GM12878 (cell line): ENCODE results near the gene CHCHD6. TPM values are rescaled to one million over a fixed set of nuclear protein-coding genes. Genes with fewer than 3 reads are reported as not detected.

Source experiments
- ATAC-seq: fragments of 200-7000 bp; cut with Tn5 transposase; 3 replicates; pipeline ENCODE4 v1.9.1; 2020; ENCODE audit warnings: mild to moderate bottlenecking, moderate library complexity
- BruUV-seq: library from RNA; stranded (reverse); fragments of 400-500 nt; replicated peaks from 2 replicates; lab custom pipeline; 2021; lab: Mats Ljungman, UMichigan
- CTCF ChIA-PET: fragments of 300-600 bp; sonication (Branson Sonifier 250); formaldehyde crosslinking; extraction: SDS; loops from one replicate; lab custom pipeline; 2021; ENCODE audit warnings: inconsistent platforms; lab: Yijun Ruan, JAX
- POLR2A ChIA-PET: fragments of 350-600 bp; formaldehyde crosslinking; extraction: SDS; loops from one replicate; lab custom pipeline; 2021; ENCODE audit warnings: inconsistent platforms; lab: Charles Lee
- RAD21 ChIA-PET: fragments of 300-600 bp; sonication (Branson Sonifier 250); formaldehyde crosslinking; loops from one replicate; lab custom pipeline; 2023; ENCODE audit warnings: antibody characterized with exemption; ENCODE audit not compliant: unreplicated experiment; lab: Charles Lee
- SMC1A ChIA-PET: fragments of 300-600 bp; sonication (Branson Sonifier 250); formaldehyde crosslinking; loops from one replicate; lab custom pipeline; 2023; ENCODE audit not compliant: unreplicated experiment, uncharacterized antibody; lab: Charles Lee
- DNase-seq: peaks from one replicate; pipeline ENCODE4 v3.0.0-alpha.2; 2011; ENCODE audit warnings: low read depth, low spot score
- FAIRE-seq: peaks from 3 replicates; lab custom pipeline; 2011; peaks lifted over from hg19 to GRCh38; lab: Jason Lieb, UNC
- H2AFZ ChIP-seq: 2 replicates; pipeline ENCODE4 v1.6.0; 2011; ENCODE audit warnings: low read depth, low read length, control low read depth; ENCODE audit not compliant: control insufficient read depth
- H3K27ac ChIP-seq: 2 replicates; pipeline ENCODE4 v1.5.1; 2011; ENCODE audit warnings: control low read depth; ENCODE audit not compliant: control insufficient read depth, insufficient read depth
- H3K27me3 ChIP-seq, 2 experiments: replicated peaks in 1 of 2; 2 replicates each; pipeline versions ENCODE4 v1.6.0 to v1.6.1; 2011; ENCODE audit warnings: low read length in 1 of 2; ENCODE audit not compliant: control insufficient read depth in 2 of 2, insufficient read depth in 2 of 2
- H3K36me3 ChIP-seq, 2 experiments: 2 replicates each; pipeline ENCODE4 v1.5.1; 2011; ENCODE audit warnings: low read length in 1 of 2; ENCODE audit not compliant: control insufficient read depth in 2 of 2, insufficient read depth in 2 of 2
- H3K4me1 ChIP-seq: 2 replicates; pipeline ENCODE4 v1.6.1; 2011; ENCODE audit warnings: mild to moderate bottlenecking, low read length, moderate library complexity, mixed read lengths; ENCODE audit not compliant: control insufficient read depth, insufficient read depth
- H3K4me2 ChIP-seq: 2 replicates; pipeline ENCODE4 v1.6.0; 2011; ENCODE audit warnings: control low read depth; ENCODE audit not compliant: control insufficient read depth, insufficient read depth
- H3K4me3 ChIP-seq: fragments of 200-600 bp; sonication (generic); 2 replicates; pipeline ENCODE4 v1.5.1; 2016
- H3K79me2 ChIP-seq: 2 replicates; pipeline ENCODE4 v1.6.0; 2011; ENCODE audit warnings: low read length; ENCODE audit not compliant: control insufficient read depth, insufficient read depth
- H3K9ac ChIP-seq: 2 replicates; pipeline ENCODE4 v1.8.0; 2011; ENCODE audit warnings: low read length, control low read depth, mixed read lengths; ENCODE audit not compliant: control insufficient read depth, insufficient read depth
- H3K9me3 ChIP-seq: replicated peaks from 3 replicates; pipeline ENCODE4 v1.5.1; 2011; ENCODE audit warnings: mild to moderate bottlenecking, low read length; ENCODE audit not compliant: control insufficient read depth, insufficient read depth
- H4K20me1 ChIP-seq: 2 replicates; pipeline ENCODE4 v1.6.0; 2011; ENCODE audit not compliant: control insufficient read depth, insufficient read depth
- DPF2 ChIP-seq: fragments of 450-650 bp; IDR thresholded peaks from 2 replicates; pipeline ENCODE4 v1.6.1; 2017; ENCODE audit warnings: mild to moderate bottlenecking
- EED ChIP-seq: sonication (generic); IDR thresholded peaks from 2 replicates; pipeline ENCODE4 v1.6.1; 2016; ENCODE audit warnings: antibody characterized with exemption, low read depth
- EZH2 ChIP-seq: IDR thresholded peaks from 2 replicates; pipeline ENCODE4 v1.6.1; 2012; ENCODE audit warnings: low read depth, mild to moderate bottlenecking, control low read depth, inconsistent platforms, low read length, borderline replicate concordance; ENCODE audit not compliant: control insufficient read depth
- FOS ChIP-seq: IDR thresholded peaks from 3 replicates; pipeline ENCODE4 v1.6.1; 2011; ENCODE audit warnings: borderline replicate concordance; ENCODE audit not compliant: insufficient read length; ENCODE audit errors: extremely low read depth
- FOXK2 ChIP-seq: fragments of 450-650 bp; IDR thresholded peaks from 2 replicates; pipeline ENCODE4 v1.6.1; 2017; ENCODE audit warnings: mild to moderate bottlenecking, moderate library complexity
- MYB ChIP-seq: fragments of 150-350 bp; IDR thresholded peaks from 2 replicates; pipeline ENCODE4 v1.6.1; 2014; ENCODE audit warnings: mild to moderate bottlenecking, low read depth, low read length, borderline replicate concordance
- PAX8 ChIP-seq: fragments of 450-650 bp; IDR thresholded peaks from 2 replicates; pipeline ENCODE4 v1.6.1; 2017; ENCODE audit warnings: mild to moderate bottlenecking, moderate library complexity
- TBL1XR1 ChIP-seq: IDR thresholded peaks from 2 replicates; pipeline ENCODE4 v1.6.1; 2012; ENCODE audit warnings: low read depth, low read length, improper control_type of control experiment
- TCF12 ChIP-seq: IDR thresholded peaks from 2 replicates; pipeline ENCODE4 v1.6.1; 2011; ENCODE audit warnings: low read depth, mild to moderate bottlenecking, low read length
- TCF3 ChIP-seq: IDR thresholded peaks from 2 replicates; pipeline ENCODE4 v1.6.1; 2012; ENCODE audit warnings: low read depth, mild to moderate bottlenecking, low read length, borderline replicate concordance; ENCODE audit not compliant: insufficient read depth
- WRNIP1 ChIP-seq: IDR thresholded peaks from 2 replicates; pipeline ENCODE4 v1.6.1; 2011; ENCODE audit warnings: low read depth, low read length, improper control_type of control experiment, borderline replicate concordance
- WGBS: methylation state at CpG from one replicate; pipeline ENCODE4 v1.1.6; 2016; ENCODE audit warnings: low lambda C conversion rate; ENCODE audit not compliant: insufficient replicate concordance, insufficient coverage; ENCODE audit errors: missing lambda C conversion rate; 5-methylcytosine and 5-hydroxymethylcytosine counted together
- in situ Hi-C: fragments of 300-500 bp; cut with MboI; formaldehyde crosslinking; loops from 9 replicates; pipeline ENCODE4 v1.14.3; 2018; ENCODE audit warnings: mixed read lengths
- intact Hi-C: fragments of 100-400 bp; cut with micrococcal nuclease; formaldehyde crosslinking; loops from one replicate; pipeline ENCODE4 v1.14.2; 2022; ENCODE audit not compliant: unreplicated experiment
- polyA plus RNA-seq, 11 experiments: library from polyadenylated mRNA; depleted of rRNA in 4 of 11; unstranded in 6 of 11; stranded (reverse) in 5 of 11; fragments of >200 nt; fragmentation: Nextera tagmentation in 4 of 11; fragmentation: Illumina TruSeq in 1 of 11; extraction: Ambion mirVana in 4 of 11; extraction: Trizol in 1 of 11; gene quantifications; 1 replicate in 1 of 11; 2 replicates in 10 of 11; pipeline versions ENCODE4 v1.2.1 to v1.2.3, GENCODE V29; 2011 to 2016; ENCODE audit warnings: inconsistent platforms in 2 of 11, missing spikeins in 2 of 11, low read depth in 1 of 11
- total RNA-seq, 4 experiments: library from RNA; depleted of rRNA in 3 of 4; stranded (reverse); fragments of >200 nt in 3 of 4; fragmentation: Illumina TruSeq in 1 of 4; extraction: Trizol in 1 of 4; gene quantifications; 2 replicates each; pipeline versions ENCODE4 v1.2.1 to v1.2.3, GENCODE V29; 2013 to 2021
- TF ChIP-seq, protein P1 (sequence below): fragments of 450-650 bp; IDR thresholded peaks from 2 replicates; pipeline ENCODE4 v1.6.1; 2017; ENCODE audit warnings: mild to moderate bottlenecking, low read depth, inconsistent platforms; ENCODE audit not compliant: poor library complexity, severe bottlenecking
- TF ChIP-seq, protein P2 (sequence below): fragments of 450-650 bp; IDR thresholded peaks from 2 replicates; pipeline ENCODE4 v1.6.1; 2018; ENCODE audit warnings: mild to moderate bottlenecking, low read depth, moderate library complexity; ENCODE audit not compliant: partially characterized antibody

Gene CHCHD6
- total and polyA plus RNA-seq, 10 of the 15 experiments (the other 5 are each of a cell fraction or from before 2014, with no cell fraction given): 2.7 to 16.7 (median 12.3) TPM

DNA sequence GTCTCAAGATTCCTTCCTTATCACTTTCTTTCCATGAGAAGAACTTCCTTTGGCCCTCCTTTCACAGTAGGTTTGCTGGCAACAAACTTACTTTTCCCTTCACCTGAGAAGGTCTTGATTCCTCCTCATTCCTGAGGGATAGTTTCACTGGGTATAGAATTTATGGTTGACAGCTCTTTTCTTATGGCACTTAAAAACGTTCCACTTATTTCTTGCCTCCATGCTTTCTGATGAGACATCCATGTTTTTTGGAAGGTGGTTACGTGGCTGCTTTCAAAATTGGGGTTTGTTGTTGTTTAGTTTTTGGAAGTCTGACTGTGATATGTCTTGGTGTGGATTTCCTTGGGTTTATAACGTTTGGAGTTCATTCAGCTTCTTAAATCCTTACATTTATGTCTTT, 270.7 kb downstream of the CHCHD6 start:
- TF ChIP-seq FOS (no peak), EZH2 (no peak), WRNIP1 (no peak), TCF12 (no peak), PAX8 (no peak), MYB (no peak), FOXK2 (no peak), TBL1XR1 (no peak), EED (no peak), DPF2 (no peak), TCF3 (no peak)
- TF ChIP-seq, protein P1, sequence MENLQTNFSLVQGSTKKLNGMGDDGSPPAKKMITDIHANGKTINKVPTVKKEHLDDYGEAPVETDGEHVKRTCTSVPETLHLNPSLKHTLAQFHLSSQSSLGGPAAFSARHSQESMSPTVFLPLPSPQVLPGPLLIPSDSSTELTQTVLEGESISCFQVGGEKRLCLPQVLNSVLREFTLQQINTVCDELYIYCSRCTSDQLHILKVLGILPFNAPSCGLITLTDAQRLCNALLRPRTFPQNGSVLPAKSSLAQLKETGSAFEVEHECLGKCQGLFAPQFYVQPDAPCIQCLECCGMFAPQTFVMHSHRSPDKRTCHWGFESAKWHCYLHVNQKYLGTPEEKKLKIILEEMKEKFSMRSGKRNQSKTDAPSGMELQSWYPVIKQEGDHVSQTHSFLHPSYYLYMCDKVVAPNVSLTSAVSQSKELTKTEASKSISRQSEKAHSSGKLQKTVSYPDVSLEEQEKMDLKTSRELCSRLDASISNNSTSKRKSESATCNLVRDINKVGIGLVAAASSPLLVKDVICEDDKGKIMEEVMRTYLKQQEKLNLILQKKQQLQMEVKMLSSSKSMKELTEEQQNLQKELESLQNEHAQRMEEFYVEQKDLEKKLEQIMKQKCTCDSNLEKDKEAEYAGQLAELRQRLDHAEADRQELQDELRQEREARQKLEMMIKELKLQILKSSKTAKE: no peak
- TF ChIP-seq, protein P2, sequence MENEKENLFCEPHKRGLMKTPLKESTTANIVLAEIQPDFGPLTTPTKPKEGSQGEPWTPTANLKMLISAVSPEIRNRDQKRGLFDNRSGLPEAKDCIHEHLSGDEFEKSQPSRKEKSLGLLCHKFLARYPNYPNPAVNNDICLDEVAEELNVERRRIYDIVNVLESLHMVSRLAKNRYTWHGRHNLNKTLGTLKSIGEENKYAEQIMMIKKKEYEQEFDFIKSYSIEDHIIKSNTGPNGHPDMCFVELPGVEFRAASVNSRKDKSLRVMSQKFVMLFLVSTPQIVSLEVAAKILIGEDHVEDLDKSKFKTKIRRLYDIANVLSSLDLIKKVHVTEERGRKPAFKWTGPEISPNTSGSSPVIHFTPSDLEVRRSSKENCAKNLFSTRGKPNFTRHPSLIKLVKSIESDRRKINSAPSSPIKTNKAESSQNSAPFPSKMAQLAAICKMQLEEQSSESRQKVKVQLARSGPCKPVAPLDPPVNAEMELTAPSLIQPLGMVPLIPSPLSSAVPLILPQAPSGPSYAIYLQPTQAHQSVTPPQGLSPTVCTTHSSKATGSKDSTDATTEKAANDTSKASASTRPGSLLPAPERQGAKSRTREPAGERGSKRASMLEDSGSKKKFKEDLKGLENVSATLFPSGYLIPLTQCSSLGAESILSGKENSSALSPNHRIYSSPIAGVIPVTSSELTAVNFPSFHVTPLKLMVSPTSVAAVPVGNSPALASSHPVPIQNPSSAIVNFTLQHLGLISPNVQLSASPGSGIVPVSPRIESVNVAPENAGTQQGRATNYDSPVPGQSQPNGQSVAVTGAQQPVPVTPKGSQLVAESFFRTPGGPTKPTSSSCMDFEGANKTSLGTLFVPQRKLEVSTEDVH: no peak
- TF ChIP-seq, all 136 proteins: peak for 0
- Histone ChIP-seq H3K27ac (no peak overlapping the region), H3K4me2 (no peak overlapping the region), H3K36me3 (no peaks in the 10 kb centered on the region), H3K9ac (no peak overlapping the region), H3K27me3 (0 out of 4 replicates have a peak, but pooled peaks cover 0 to 2% of the 10 kb centered on the region in 2 experiments), H3K4me1 (no peaks in the 10 kb centered on the region; the same call in 1 of the 2 replicates), H3K79me2 (no peaks in the 10 kb centered on the region), H3K9me3 (peaks cover 6% of the 10 kb centered on the region), H3K4me3 (no peak overlapping the region), H4K20me1 (no peaks in the 10 kb centered on the region), H2AFZ (no peak overlapping the region)
- FAIRE-seq: no peak
- ChIA-PET RAD21 (no interaction called here), SMC1A (no interaction called here), CTCF (no interaction called here), POLR2A (no interaction called here)
- no peak for DNase-seq
- in situ Hi-C loops: loop anchor here (5.0 kb wide), 1 partner anchor 222 kb away; no protein-coding TSS in a partner anchor
- no peak for ATAC-seq
- WGBS: 0% methylated on average over 3 of the region's 3 CpGs
- intact Hi-C loops: no loop called here
- no TSS peak for BruUV-seq
